IMR-90 (cell line): ENCODE results near the gene DISC1.

ENCODE experiments used
- CTCF ChIP-seq: conservative IDR thresholded peaks from 2 replicates; pipeline ENCODE4 v1.5.1; 2012; ENCODE audit warnings: mild to moderate bottlenecking, low read depth, low read length, improper control_type of control experiment
- POLR2A ChIP-seq: IDR thresholded peaks from 2 replicates; pipeline ENCODE4 v1.6.1; 2012; ENCODE audit warnings: mild to moderate bottlenecking, low read depth, low read length

GRCh38 chr1:232044728-232045127 is 418.1 kb downstream of the DISC1 start:
- TF ChIP-seq POLR2A = no peak
- no peak for TF ChIP-seq CTCF
